GM18505 (cell line): ENCODE measurements around the gene NAE1.
"Not testable (repeated sequence)": the region's sequence is repeated elsewhere in the genome, so short reads cannot be mapped to it uniquely, and the experiment has no call there.

ENCODE experiments used
- ATAC-seq: cut with Tn5 transposase; IDR thresholded peaks from one replicate; pipeline ENCODE4 v1.9.1; 2021; ENCODE audit not compliant: unreplicated experiment
- POLR2A ChIP-seq: IDR thresholded peaks from 4 replicates; pipeline ENCODE4 v1.6.1; 2011; ENCODE audit warnings: borderline replicate concordance; ENCODE audit not compliant: insufficient read depth, insufficient read length; ENCODE audit errors: extremely low read depth

NAE1 gene

DNA sequence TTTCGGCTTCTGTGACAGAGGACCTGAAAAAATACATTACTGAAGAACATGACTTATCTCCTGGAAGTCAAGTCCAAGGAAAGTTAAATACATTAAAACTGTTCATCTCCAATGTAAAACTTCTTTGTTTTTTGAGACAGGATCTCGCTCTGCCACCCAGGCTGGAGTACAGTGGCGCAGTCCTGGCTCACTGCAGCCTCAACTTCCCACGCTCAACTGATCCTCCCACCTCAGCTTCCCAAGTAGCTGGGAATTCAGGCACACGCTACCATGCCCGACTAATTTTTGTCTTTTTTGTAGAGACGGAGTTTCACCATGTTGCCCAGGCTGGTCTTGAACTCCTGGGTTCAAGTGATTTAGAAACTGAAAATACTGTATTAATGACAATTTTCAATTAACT lies 19.7 kb downstream of the NAE1 start:
- ATAC-seq, result no peak
- TF ChIP-seq POLR2A, result no peak

DNA sequence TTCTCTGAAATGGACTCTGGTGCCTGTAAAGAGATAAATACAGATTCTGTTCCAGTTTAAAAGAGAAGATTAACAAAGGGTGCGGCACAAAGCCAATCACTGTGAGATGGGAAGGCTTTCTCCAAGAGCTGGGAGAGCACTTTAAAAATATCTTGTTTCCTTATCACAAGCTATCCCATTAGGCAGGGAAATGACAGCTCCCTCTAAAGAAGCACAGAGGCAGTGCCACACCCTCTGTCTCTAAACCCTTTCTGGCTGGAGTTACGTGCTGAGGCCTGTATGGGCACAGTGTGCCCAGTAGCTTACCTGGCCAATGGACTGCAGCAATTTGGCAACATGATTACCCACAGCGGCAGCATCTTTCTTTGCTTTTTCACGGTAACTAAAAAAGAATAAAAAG lies 20.4 kb downstream of the NAE1 start:
- no peak for ATAC-seq
- no peak for TF ChIP-seq POLR2A

DNA sequence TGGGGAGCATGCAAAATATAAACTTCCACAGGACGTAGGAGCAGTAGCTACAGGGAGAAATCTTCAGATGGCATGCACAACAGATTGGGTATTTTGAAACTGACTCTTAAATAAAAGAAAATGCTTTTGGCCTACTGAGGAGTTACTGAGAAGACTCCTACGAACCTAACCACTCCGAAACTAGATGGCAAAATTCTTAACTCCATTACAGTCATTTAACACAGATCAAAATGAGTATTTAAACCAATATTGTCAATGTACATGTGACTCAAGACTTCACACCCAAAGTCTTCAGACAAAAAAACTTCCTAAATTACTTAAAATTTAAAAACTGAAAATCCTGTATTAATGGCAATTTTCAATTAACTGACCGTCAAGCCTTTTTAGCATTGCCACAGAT lies 21.0 kb downstream of the NAE1 start:
- TF ChIP-seq POLR2A, result no peak
- ATAC-seq, result no peak

DNA sequence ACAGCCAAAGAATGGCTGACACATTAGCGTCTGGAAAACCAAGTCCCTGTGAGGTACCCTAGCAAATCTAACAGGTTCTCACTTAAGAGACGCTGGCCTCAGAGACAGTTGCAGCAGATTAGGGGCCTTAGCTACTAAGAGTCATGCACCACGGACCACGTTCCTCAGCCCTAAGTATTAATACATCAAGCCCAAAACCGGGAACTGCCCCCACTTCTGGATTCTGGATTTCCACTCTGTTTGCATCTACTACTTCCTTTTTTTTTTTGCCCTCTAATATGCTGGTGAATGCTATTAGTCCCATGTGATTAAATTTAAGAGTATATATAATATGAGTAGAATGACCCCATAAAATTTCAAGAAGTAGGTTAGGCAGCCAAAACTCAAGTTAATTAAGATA lies 28.6 kb downstream of the NAE1 start:
- no peak for ATAC-seq
- no peak for TF ChIP-seq POLR2A

DNA sequence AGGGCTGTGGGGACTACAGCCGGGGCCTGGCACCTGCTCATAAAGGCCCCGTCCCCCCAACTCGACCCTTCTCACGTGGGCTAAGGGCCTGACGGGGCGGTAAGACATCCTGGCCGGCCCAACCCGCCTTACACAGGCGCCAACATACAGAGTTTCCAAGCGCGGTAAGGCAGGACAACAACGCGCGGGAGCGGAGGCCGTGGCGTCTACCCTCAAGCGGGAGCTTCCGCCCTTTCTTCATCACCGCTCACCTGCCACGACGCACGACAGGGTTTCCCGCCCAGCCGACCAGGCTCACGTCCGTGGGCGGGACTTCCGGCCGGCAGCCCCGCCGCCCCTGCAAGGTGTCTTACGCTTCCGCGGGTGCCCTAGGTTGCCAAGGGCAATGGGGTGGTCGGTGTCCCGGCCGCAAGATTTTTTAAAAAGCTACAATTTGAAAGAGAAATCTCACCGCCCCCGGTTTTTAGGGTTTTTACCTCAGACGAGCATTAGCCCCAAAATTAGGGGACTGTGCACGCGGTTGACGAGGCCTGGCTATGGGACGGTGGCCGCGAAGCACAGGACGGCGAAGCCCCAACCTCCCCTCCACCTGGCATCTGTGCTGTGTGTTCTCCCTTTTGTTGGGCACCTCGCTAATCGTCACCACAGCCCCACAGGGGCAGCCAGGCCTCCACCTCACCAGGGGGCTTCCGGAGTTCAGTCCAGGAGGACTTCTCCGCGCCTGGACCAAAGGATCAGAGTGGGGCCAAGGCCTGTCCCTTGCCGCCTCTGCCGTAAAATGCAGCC lies 29.3 kb downstream of the NAE1 start, which contains the start of gene TERB1:
Gene TERB1 (minus strand): TSS at position 265 of the 786 bp plus-strand sequence. CDS start 4,786 bp downstream, outside the sequence.
- ATAC-seq, result no peak
- no peak for TF ChIP-seq POLR2A

DNA sequence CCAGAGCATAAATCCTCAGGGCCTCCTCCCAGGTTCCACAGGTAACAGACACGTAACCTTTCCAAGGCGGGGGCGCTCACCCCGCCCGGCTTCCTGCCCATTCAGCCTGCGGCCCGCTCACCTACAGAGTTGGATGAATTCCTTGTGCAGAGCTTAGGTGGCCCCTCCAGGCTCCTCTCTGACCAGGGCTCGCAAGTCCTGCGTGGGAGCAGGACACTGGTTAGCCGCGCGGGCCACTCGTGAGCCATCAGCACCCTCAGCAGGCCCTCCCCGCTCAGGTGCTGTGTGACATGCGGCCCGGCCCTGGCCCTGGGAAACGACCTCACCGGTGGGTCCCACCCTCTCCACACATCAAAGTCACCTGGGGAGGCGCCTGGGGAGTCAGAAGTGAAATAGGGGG lies 29.9 kb downstream of the NAE1 start:
- ATAC-seq, result no peak
- no peak for TF ChIP-seq POLR2A

DNA sequence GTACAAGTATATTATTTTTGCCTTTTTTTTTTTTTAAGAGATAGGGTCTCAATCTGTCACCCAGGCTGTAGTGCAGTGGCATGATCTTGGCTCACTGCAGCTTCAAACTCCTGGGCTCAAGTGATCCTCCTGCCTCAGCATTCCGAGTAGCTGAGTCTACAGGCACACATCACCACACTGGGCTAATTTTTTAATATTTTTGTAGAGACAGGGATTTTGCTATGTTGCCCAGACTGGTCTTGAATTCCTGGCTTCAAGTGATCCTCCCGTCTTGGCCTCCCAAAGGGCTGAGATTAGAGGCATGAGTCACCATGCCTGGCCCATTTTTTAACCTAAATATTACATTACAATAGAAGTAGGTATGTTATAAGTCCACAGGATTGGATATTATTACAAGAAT lies 32.6 kb downstream of the NAE1 start:
- TF ChIP-seq POLR2A, result no peak
- ATAC-seq, result no peak

DNA sequence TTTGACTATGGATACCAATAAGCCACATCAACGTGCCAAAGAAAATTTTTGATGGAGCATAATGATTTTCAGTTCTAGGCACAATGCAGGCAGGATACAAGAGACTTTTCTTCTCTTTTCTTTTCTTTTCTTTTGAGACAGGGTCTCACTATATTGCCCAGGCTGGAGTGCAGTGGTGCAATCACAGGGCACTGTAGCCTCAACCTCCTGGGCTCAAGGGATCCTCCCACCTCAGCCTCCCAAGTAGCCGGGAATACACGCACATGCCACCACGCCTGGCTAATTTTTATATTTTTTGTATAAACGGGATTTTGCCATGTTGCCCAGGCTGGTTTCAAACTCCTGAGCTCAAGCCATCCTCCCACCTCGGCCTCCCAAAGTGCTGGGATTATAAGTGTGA lies 36.8 kb downstream of the NAE1 start:
- not testable (repeated sequence) for ATAC-seq

DNA sequence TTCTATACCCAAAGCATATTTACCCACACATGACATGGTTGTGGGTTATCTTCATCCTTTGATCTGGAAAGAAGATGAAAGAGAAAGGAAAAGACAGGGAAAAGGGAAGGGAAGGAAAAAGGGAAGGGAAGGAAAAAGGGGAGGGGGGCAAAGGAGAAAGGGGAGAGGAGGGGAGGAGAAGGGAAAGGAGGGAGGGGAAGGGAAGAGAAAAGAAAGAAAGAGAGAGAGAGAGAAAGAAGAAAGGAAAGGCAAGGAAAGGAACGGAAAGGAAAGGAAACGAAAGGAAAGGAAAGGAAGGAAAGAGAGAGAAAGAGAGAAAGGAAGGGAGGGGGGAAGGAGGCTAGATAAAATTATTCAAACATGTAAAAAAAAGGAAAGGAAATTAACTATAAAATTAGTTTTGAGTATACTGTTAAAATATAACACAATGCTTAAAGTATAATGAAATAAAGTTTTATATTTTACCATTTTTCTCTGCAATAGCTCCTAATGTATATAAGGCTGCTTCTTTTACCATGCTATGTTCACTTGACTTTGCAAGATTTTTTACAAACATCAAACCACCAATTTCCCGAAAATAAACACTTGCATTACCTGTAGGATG lies 40.5 kb downstream of the NAE1 start:
- no peak for TF ChIP-seq POLR2A
- ATAC-seq, result no peak

DNA sequence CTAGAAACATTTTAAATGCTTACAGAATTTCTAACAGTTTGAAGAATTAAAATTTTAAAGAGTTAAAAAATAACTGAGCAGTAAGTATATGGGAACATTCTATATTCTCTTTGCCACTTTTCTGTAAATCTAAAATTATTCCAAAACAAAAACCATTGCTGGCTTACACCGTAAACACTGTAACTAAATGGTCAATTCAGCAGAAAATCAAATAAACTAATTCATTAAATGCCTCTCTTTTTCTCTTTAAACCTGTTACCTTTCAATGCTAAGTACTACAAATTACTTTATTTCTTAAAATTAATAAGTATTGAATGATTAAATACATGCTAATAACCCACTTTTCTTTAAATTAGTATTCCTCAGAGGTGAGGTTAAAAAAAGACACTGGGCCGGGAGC lies 43.3 kb downstream of the NAE1 start:
- no peak for ATAC-seq
- TF ChIP-seq POLR2A, result no peak

DNA sequence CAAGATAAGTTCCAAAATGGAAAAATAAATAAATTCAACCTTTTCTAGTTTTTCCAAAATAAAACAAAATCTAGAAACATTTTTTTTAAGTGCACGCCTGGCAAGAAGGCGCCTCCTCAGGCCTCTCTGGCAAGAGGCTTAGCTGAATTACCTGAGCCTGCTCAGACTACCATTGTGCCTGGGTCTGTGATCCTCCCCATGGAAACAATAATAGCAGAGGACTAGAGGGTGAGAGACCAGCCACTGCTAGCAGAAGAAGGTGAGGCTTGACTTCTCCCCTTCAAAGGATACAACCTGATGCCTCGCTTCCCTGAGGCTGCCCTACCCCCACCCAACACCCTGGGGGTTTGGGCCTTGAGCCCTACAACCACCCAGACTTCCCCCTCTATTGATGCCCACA lies 44.2 kb downstream of the NAE1 start:
- ATAC-seq, result no peak
- TF ChIP-seq POLR2A, result no peak

DNA sequence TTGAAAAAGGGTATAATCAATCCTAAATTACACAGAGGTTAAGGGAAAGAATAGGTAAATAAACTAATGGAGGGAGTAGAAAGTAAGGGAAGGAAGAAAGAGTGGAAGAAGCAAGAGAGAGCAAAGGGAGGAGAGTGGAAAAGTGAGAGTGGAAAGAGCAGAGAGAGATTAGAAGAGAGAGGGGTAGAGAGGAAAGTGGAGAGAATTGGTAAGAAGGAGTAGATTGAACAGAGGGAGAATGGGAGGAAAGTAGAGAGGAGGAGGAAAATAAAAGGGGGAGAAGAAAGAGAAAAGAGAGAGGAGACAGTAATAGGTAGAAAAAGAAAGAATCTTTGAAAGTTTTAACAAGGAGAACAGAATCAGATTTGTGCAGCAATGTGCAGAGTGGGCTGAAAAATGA lies 54.3 kb downstream of the NAE1 start:
- no peak for TF ChIP-seq POLR2A
- ATAC-seq, result no peak

DNA sequence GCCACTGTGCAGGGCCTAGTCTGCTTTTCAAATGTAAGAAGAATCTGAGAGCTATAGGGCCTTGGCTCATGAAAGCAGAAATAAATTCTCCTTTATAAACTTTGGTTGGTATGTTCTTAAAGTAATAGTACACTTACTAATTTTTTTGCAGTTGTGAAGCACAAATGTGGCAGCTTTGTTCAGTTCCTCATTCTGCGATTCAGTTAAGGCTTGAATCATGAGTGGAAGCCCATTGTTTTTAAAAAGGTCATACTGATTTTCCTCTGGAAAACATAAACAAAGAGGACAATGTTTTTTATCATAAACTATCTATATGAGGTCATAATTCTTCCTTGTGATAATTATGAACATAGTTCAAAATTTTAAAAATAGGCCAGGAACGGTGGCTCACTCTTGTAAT lies 55.8 kb downstream of the NAE1 start:
- no peak for ATAC-seq

DNA sequence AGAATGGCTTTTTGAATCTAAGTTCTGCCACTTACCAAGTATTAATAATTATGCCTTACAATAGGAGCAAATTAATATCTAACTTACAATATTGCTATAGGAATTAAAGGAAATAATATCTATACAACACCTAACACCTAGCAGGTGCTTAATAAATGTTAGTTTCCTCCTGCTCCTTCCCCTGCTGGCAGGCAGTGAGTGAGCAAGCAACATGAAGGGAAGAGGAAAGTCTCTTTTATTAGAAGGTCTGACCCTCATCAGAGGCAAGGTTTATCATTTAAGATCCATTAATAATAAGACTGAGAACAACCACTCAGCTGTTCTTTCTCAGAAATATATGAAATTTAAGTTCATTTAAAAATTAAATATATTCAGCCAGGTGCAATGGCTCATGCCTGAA lies 72.7 kb downstream of the NAE1 start:
- TF ChIP-seq POLR2A, result no peak
- ATAC-seq, result no peak

More for the DNA sequence above, 55.8 kb downstream of the NAE1 start:
- no peak for TF ChIP-seq POLR2A
